T-helper 1 cell treated with Interleukin-12 subunit alpha and Interleukin-12 subunit beta and Interleukin-4 antibody, amounts not matched to agents 30 ng/mL and 1 ng/mL, for 36 hours (primary cell): Measurements from ENCODE around the gene CA5A. TPM values are rescaled to one million over a fixed set of nuclear protein-coding genes. Genes with fewer than 3 reads are reported as not detected.
"Not testable (repeated sequence)": the region's sequence is repeated elsewhere in the genome, so short reads cannot be mapped to it uniquely, and the experiment has no call there.

ENCODE experiments used
- intact Hi-C: fragments of 100-400 bp; cut with micrococcal nuclease; formaldehyde crosslinking; loops from one replicate; pipeline ENCODE4 v1.15.1; 2024
- total RNA-seq: library from RNA; stranded (reverse); gene quantifications from 2 replicates; pipeline ENCODE4 v1.2.3, GENCODE V29; 2022

Gene CA5A
- not detected in 2 replicates for total RNA-seq

DNA sequence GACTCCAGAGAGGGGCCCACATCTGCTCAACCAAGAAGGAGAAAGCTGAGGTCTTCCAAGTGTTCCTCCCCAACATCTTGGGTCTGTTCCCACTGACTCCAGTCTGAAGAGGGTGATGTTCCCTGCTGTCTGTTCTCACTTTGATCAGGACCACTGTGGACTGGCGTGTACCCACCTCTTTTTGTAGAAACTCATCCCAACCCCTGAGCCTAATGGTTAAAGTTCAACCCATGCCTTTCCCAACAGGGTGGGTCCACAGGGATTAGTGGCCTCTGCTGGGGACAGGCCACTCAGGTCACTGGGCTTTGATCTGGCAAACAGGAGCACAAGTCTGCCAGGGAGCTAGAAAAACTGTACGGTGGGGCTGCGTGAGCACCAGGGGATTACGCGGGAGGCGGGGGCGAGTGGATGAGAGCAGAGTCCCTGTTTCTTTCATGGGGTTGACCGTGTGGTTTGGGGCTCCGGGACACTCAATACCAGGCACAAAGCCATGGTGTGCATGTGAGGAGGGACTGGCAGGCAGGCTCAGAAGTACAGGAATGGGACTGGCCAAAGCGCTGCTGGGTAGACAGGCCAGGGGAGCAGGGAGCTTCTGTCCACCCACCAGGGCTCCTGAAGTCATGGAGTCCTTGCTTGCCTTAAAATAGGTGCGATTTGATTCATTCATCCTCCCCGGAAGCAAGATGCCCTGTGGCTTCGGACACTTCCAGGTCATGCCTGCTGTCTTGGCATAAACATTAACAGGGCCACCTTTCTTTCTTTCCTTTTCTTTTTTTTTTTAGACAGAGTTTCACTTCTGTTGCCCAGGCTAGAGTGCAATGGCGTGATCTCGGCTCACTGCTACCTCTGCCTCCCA is at the start of gene CA5A:
Gene CA5A (minus strand): TSS at position 155 of the 856 bp plus-strand sequence. CDS start 79 bp downstream, at position 76.
- intact Hi-C loops, result no loop called here

DNA sequence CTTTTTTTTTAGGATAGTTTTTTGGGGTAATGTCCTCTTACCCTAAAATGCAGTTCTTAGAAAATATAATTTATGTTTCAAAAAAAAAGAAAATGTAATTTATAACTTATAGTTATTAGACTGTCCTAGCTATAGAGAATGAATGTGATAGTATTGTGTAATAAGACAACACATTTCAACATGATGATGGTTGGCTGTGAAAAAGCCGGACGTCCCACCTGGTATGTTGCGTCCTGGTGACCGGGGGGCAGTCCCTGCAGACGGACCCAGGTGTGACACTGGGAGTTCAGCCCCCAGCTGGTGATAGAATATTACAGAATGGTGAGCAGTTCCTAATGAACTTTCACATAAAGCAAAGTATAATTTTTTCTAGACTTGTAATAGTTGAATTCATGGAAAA is 49.2 kb upstream of the CA5A start:
- intact Hi-C loops, result not testable (repeated sequence)

GRCh38 chr16:87984632-87985267 is 48.4 kb upstream of the CA5A start:
- intact Hi-C loops, result no loop called here

DNA sequence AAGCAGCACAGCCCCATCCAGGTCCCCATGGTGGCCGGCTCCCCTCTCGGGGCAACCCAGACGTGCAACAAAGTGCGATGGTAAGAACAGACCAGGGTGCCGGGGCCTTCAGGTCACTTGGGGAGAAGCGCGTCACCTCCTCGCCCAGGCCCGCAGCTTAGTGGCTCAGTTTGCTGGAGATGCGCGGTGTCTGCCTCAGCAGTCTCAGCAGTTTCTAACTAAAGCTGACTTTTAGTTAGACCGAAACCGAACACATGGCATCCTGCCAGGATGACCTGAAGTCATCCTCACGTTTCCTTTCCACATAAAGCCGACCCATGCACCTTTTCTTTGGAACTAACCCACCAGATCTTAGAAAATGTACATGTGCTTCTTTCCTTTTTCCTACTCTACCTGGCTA is 47.9 kb upstream of the CA5A start:
- intact Hi-C loops, result not testable (repeated sequence)

GRCh38 chr16:87983737-87984097 is 47.4 kb upstream of the CA5A start:
- intact Hi-C loops, result not testable (repeated sequence)

DNA sequence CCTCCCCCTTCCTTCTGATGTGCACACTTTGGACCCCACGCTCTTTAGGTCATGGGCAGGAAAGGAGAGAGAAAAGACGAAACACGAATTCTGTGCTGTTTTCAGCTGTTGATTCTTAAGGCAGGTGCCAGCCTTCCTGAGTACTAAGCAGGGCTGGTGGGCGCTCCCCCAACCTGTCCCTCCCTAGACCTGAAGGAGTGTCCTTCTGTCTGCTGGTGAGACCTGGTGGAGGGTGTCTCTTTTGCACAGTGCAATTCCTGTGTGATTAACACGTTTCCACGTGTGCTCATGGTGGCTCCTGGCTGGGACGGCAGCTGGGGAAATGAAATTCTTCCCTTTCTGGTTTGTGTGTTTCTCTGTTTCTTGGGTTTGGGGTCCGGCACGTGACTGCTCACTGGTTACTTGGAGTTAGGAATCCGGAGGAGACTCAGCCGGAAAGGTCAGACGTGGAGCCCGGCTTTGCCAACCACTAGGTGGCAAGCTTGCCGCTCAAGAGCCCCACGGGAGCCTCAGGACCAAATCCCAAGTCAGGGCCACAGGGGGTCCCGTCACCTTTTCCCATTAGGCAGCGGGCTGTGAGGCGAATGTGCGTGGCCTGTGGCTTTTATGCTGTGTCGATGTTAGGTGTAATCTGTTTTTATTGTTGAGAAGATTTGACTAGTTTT is 46.9 kb upstream of the CA5A start:
- intact Hi-C loops, result not testable (repeated sequence)

GRCh38 chr16:87982581-87983041 is 46.3 kb upstream of the CA5A start:
- intact Hi-C loops, result no loop called here

DNA sequence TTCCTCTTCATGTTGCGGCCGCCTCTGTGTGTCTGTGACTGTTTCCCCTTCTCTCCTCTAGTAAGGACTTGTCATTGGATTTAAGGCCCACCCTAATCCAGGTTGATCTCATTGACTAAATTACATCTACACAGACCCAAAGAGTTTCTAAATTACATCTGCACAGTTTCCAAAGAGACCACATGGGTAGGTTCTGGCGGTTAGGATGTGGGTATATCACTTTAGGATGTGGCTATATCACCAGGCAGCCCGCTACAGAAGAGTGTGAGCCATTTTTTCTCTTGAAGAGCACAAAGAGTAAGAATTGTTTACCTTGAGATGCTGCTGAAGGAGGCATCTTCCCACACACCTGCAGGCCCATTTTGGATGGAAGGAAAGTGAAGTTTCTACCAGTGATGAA is 45.0 kb upstream of the CA5A start:
- intact Hi-C loops, result loop anchor here (1.0 kb wide), 2 partner anchors 18 to 25 kb away; no protein-coding TSS in a partner anchor

GRCh38 chr16:87979911-87980630 is 43.7 kb upstream of the CA5A start:
- intact Hi-C loops, result not testable (repeated sequence)

DNA sequence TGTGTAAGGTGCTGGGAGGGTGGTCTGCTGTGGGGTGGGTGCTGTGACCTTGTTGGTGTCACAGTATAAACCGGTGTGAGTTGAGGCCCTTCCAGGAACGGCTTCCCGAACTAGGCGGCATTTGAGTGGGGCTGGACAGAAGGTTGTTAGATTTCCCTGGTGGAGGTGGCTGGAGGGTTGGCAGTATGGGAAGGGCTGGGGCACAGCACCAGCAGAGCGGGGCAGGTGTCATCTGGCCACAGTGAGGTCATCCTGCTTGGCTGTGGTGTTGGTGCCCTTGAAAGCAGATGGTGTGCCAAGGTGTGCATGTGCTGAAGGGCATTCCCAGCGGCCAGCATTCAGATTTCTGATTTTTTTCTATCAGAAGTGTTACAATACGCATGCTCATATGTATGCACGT is 43.0 kb upstream of the CA5A start:
- intact Hi-C loops, result no loop called here

DNA sequence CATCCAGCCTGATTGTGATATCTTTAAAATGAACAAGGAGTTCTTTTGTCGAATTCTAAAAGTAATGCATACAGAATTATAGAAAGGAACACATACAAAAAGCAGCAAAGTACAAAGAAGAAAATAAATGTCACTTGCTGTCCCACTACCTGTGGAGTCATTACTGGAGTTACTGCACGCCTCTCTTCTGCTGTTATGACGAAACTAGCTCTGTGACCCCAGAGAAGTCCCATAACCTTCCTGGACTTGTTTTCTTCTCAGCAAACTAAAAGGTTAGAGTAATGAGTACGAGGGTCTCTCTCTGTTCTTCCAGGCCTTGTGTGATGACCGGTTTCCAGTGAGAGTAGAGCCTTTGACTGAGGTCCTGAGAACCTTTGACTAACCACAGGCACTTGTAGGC is 41.8 kb upstream of the CA5A start:
- intact Hi-C loops, result no loop called here

- intact Hi-C loops, result no loop called here
These were observed 40.3 kb upstream of the CA5A start for GRCh38 chr16:87976665-87977064.

- intact Hi-C loops, result no loop called here
These were observed 37.8 kb upstream of the CA5A start for GRCh38 chr16:87974178-87974577.

DNA sequence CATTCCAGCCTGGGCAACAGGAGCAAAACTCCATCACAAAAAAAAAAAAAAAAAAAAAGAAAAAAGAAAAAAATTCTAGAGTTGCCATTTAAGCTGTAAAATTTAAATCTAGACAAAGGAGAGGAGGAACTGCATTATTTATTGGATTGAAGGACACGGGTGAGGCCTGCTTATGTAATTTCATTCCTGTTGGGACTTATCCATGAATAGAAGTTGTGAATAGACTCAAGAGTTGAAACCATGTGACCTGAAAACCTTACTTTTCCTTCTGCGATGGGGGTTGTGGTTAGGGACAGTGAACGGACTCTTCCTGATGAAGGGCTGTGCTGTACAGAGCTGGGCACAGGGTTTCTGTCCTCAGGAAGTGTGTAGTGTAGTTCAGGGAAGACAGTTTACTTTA is 37.4 kb upstream of the CA5A start:
- intact Hi-C loops, result no loop called here

DNA sequence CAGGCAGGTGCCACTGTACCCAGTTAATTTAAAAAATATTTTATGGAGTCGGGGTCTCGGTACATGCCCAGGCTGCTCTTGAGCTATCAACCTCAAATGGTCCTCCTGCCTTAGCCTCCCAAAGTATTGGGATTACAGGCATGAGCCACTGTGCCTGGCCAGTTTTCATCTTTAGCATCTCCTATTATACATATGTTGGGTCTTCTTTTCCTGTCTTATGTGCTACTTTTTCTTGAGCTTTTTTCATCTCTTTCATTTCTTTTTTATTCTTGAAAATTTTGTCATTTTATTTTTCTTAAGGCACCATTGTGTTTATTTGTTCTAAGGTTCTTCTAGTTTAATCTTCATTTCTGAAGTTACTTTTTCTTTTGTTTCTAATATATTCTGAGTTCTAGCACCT is 35.6 kb upstream of the CA5A start:
- intact Hi-C loops, result no loop called here

GRCh38 chr16:87970186-87970585 is 33.9 kb upstream of the CA5A start:
- intact Hi-C loops, result no loop called here

- intact Hi-C loops, result no loop called here
These were observed 32.2 kb upstream of the CA5A start for GRCh38 chr16:87968541-87968940.

DNA sequence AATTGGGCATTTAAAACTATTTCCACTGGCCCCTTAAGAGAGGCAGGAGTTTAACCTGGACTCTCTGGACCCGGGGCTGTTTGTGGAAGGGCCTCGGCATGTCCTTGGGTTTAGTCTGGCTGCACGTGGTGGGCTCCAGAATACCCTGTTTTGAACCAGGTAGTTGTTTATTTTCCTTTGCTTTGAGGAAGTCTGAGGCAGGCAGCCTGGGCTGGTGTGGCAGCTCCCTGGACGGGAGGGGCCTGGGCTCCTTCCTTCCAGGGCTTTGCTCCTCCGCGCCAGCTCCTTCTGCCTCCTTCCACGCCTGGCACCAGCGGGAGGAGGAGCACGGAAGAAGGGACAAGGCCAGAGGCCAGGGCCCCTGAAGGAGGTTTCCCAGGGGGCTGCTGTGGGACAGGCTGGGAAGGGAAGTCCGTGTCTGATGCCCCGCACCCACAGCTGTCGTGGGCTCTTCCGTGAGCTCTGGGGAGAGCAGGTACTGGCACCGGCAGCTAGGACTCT is 30.4 kb upstream of the CA5A start:
- intact Hi-C loops, result no loop called here

DNA sequence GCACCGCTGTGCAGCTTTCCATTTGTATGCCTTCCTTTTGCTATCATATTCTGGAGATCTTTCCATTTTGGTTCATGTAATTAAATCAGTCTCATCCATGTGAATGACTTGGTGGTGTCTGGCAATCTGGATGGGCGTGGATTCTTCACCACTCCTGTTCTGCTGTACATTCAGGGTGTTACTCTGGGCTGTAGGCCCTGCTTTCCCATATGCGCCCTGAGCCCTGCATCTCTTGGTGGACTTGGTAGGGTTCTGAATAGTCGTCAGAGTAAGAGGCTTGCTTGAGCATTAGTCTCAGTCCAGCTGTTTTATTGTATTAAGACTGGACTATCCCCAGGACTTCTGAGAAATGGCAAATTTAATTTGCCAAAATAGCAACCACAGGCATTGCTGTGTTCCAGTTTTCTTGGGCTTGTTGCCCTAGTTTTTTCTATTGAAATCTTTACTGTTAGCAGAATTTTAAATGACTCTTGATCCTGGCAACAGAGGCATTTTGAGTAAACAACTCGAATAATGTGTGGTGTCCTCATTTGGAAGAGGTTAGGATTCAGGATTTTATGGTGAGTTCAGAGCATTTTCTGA is 29.8 kb upstream of the CA5A start:
- intact Hi-C loops, result no loop called here

GRCh38 chr16:87965417-87965816 is 29.1 kb upstream of the CA5A start:
- intact Hi-C loops, result no loop called here
